H1 (cell line): Measurements from ENCODE around the gene RASGRF1. TPM values are rescaled to one million over a fixed set of nuclear protein-coding genes. Genes with fewer than 3 reads are reported as not detected.

ENCODE experiments used
- CTCF ChIA-PET: fragments of 300-600 bp; sonication (Branson Sonifier 250); formaldehyde crosslinking; loops from one replicate; lab custom pipeline; 2021; ENCODE audit not compliant: partially characterized antibody; lab: Charles Lee
- POLR2A ChIA-PET: fragments of 300-600 bp; sonication (Branson Sonifier 250); formaldehyde crosslinking; loops from one replicate; lab custom pipeline; 2021; ENCODE audit warnings: inconsistent platforms; ENCODE audit not compliant: partially characterized antibody; lab: Charles Lee
- DNase-seq, 2 experiments: peaks; one replicate each; pipeline versions ENCODE4 v3.0.0 to v3.0.0-alpha.2; 2010 to 2022; ENCODE audit warnings: low spot score in 2 of 2, low read depth in 1 of 2, mixed read lengths in 1 of 2
- FAIRE-seq: peaks from 2 replicates; lab custom pipeline; 2011; peaks lifted over from hg19 to GRCh38; lab: Jason Lieb, UNC
- H2AFZ ChIP-seq: 2 replicates; pipeline ENCODE4 v1.8.1; 2012; ENCODE audit warnings: low read length, inconsistent platforms
- H2AK5ac ChIP-seq: 2 replicates; pipeline ENCODE4 v1.6.1; 2013; ENCODE audit warnings: low read depth, low read length
- H2BK120ac ChIP-seq: replicated peaks from 2 replicates; pipeline ENCODE3; 2013; ENCODE audit warnings: low read depth, low read length, inconsistent platforms
- H2BK12ac ChIP-seq: 2 replicates; pipeline ENCODE4 v1.6.1; 2013; ENCODE audit warnings: low read depth, low read length
- H2BK15ac ChIP-seq: 2 replicates; pipeline ENCODE4 v1.6.1; 2013; ENCODE audit warnings: low read length
- H2BK20ac ChIP-seq: 2 replicates; pipeline ENCODE4 v1.6.1; 2013; ENCODE audit warnings: low read length
- H2BK5ac ChIP-seq: 2 replicates; pipeline ENCODE4 v1.6.1; 2013; ENCODE audit warnings: low read depth, low read length
- H3K14ac ChIP-seq: 2 replicates; pipeline ENCODE4 v1.6.1; 2013; ENCODE audit warnings: inconsistent platforms; ENCODE audit not compliant: insufficient read length
- H3K18ac ChIP-seq: 2 replicates; pipeline ENCODE4 v1.6.1; 2013; ENCODE audit warnings: low read length; ENCODE audit errors: extremely low read depth
- H3K23ac ChIP-seq: 2 replicates; pipeline ENCODE4 v1.6.1; 2013; ENCODE audit warnings: inconsistent platforms; ENCODE audit not compliant: insufficient read length
- H3K23me2 ChIP-seq: 2 replicates; pipeline ENCODE4 v1.6.1; 2013; ENCODE audit warnings: low read depth, low read length
- H3K27ac ChIP-seq: 2 replicates; pipeline ENCODE4 v1.6.1; 2011; ENCODE audit warnings: low read depth, low read length, inconsistent platforms
- H3K27me3 ChIP-seq, 4 experiments: replicated peaks in 1 of 4; 1 replicate in 1 of 4; 2 replicates in 3 of 4; pipeline versions ENCODE4 v1.6.1 to v1.8.1; 2011 to 2013; ENCODE audit warnings: low read length in 3 of 4, mild to moderate bottlenecking in 3 of 4, inconsistent platforms in 2 of 4, mixed read lengths in 2 of 4, moderate library complexity in 1 of 4; ENCODE audit not compliant: control insufficient read depth in 3 of 4, insufficient read depth in 3 of 4; ENCODE audit errors: extremely low read depth in 1 of 4
- H3K36me3 ChIP-seq, 4 experiments: 2 replicates each; pipeline versions ENCODE4 v1.6.1 to v1.8.1; 2011 to 2013; ENCODE audit warnings: mild to moderate bottlenecking in 4 of 4, low read length in 3 of 4, moderate library complexity in 2 of 4, control low read depth in 1 of 4, inconsistent platforms in 1 of 4; ENCODE audit not compliant: insufficient read depth in 4 of 4, control insufficient read depth in 2 of 4
- H3K4ac ChIP-seq: replicated peaks from 2 replicates; pipeline ENCODE3; 2013; ENCODE audit warnings: low read length, low read depth, mixed read lengths, inconsistent platforms; ENCODE audit not compliant: insufficient read length
- H3K4me1 ChIP-seq, 4 experiments: replicated peaks in 1 of 4; 1 replicate in 1 of 4; 2 replicates in 3 of 4; pipeline versions ENCODE4 v1.6.1 to v1.8.1; 2011 to 2013; ENCODE audit warnings: low read length in 3 of 4, inconsistent platforms in 2 of 4, mixed read lengths in 1 of 4; ENCODE audit not compliant: insufficient read depth in 4 of 4, control insufficient read depth in 3 of 4
- H3K4me2 ChIP-seq, 2 experiments: 2 replicates each; pipeline versions ENCODE4 v1.6.1 to v1.8.1; 2011 to 2013; ENCODE audit warnings: low read depth in 2 of 2, low read length in 2 of 2, control low read depth in 1 of 2, inconsistent platforms in 1 of 2, mild to moderate bottlenecking in 1 of 2; ENCODE audit not compliant: insufficient read depth in 1 of 2
- H3K4me3 ChIP-seq, 4 experiments: fragments of 200-600, 300-600 bp in 1 of 4; sonication (generic), shearing (Covaris generic), sonication (Bioruptor Twin) in 1 of 4; 2 replicates each; pipeline versions ENCODE4 v1.5.1 to v1.8.1; 2011 to 2016; ENCODE audit warnings: low read length in 4 of 4, low read depth in 3 of 4, control low read depth in 2 of 4, inconsistent platforms in 2 of 4, mild to moderate bottlenecking in 2 of 4, mixed read lengths in 1 of 4, moderate library complexity in 1 of 4; ENCODE audit not compliant: insufficient read depth in 2 of 4; ENCODE audit errors: extremely low read depth in 1 of 4
- H3K56ac ChIP-seq: replicated peaks from 2 replicates; pipeline ENCODE3; 2013; ENCODE audit warnings: low read depth, mild to moderate bottlenecking, mixed read lengths, low read length, inconsistent platforms; ENCODE audit not compliant: insufficient read length
- H3K79me1 ChIP-seq: 2 replicates; pipeline ENCODE4 v1.6.1; 2013; ENCODE audit warnings: low read depth, low read length, control low read depth
- H3K79me2 ChIP-seq, 2 experiments: 2 replicates each; pipeline versions ENCODE4 v1.6.1 to v1.8.1; 2012 to 2013; ENCODE audit warnings: low read length in 2 of 2, mild to moderate bottlenecking in 2 of 2, inconsistent platforms in 1 of 2; ENCODE audit not compliant: insufficient read depth in 2 of 2, control insufficient read depth in 1 of 2
- H3K9ac ChIP-seq, 4 experiments: replicated peaks in 1 of 4; 1 replicate in 1 of 4; 2 replicates in 3 of 4; pipeline versions ENCODE4 v1.6.1 to v1.8.1; 2011 to 2013; ENCODE audit warnings: low read depth in 3 of 4, low read length in 3 of 4, control low read depth in 2 of 4, mild to moderate bottlenecking in 2 of 4, moderate library complexity in 2 of 4, inconsistent platforms in 1 of 4; ENCODE audit errors: extremely low read depth in 1 of 4
- H3K9me3 ChIP-seq, 2 experiments: 2 replicates each; pipeline versions ENCODE4 v1.6.1 to v1.8.1; 2012 to 2013; ENCODE audit warnings: mild to moderate bottlenecking in 2 of 2, moderate library complexity in 2 of 2, control low read depth in 1 of 2, inconsistent platforms in 1 of 2, low read depth in 1 of 2, low read length in 1 of 2, mixed read lengths in 1 of 2; ENCODE audit not compliant: insufficient read depth in 2 of 2
- H4K20me1 ChIP-seq, 2 experiments: replicated peaks in 1 of 2; 2 replicates each; pipeline versions ENCODE3 to v1.8.1; 2011 to 2013; ENCODE audit warnings: inconsistent platforms in 2 of 2, low read length in 2 of 2, mild to moderate bottlenecking in 1 of 2; ENCODE audit not compliant: insufficient read depth in 2 of 2, control insufficient read depth in 1 of 2
- H4K5ac ChIP-seq: 2 replicates; pipeline ENCODE4 v1.6.1; 2013; ENCODE audit warnings: low read length, low read depth, mixed read lengths, inconsistent platforms; ENCODE audit not compliant: insufficient read length
- H4K8ac ChIP-seq: 2 replicates; pipeline ENCODE4 v1.8.0; 2013; ENCODE audit warnings: mild to moderate bottlenecking, moderate library complexity, low read length, inconsistent platforms; ENCODE audit not compliant: insufficient read depth; ENCODE audit errors: extremely low read depth
- H4K91ac ChIP-seq: replicated peaks from 2 replicates; pipeline ENCODE3; 2013; ENCODE audit warnings: low read length, mixed read lengths, inconsistent platforms; ENCODE audit not compliant: insufficient read length
- CBX8 ChIP-seq: fragments of 300-800, 300-1000 bp; sonication (generic); IDR thresholded peaks from 2 replicates; pipeline ENCODE4 v1.7.1; 2016; ENCODE audit warnings: low read depth, low read length, borderline replicate concordance
- JUND ChIP-seq: IDR thresholded peaks from 2 replicates; pipeline ENCODE4 v1.6.1; 2011; ENCODE audit warnings: mild to moderate bottlenecking, improper control_type of control experiment, low read length
- MAFK ChIP-seq: IDR thresholded peaks from 2 replicates; pipeline ENCODE4 v1.6.1; 2012; ENCODE audit warnings: low read depth, mild to moderate bottlenecking, improper control_type of control experiment, low read length
- POLR2AphosphoS5 ChIP-seq: IDR thresholded peaks from 2 replicates; pipeline ENCODE4 v1.6.1; 2011; ENCODE audit warnings: low read depth, low read length
- SIRT6 ChIP-seq: IDR thresholded peaks from one replicate; pipeline ENCODE4 v1.7.1; 2012; ENCODE audit warnings: low read length, inconsistent platforms
- SRF ChIP-seq: IDR thresholded peaks from 2 replicates; pipeline ENCODE4 v1.6.1; 2011; ENCODE audit warnings: mild to moderate bottlenecking, low read depth, low read length, moderate library complexity
- TBP ChIP-seq: IDR thresholded peaks from 2 replicates; pipeline ENCODE4 v1.6.1; 2011; ENCODE audit warnings: low read depth, low read length, improper control_type of control experiment
- WGBS, 2 experiments: shearing (Covaris generic) in 1 of 2; methylation state at CpG; one replicate each; pipeline versions ENCODE4 v1.1.6 to v1.1.7; 2013 to 2015; ENCODE audit warnings: low lambda C conversion rate in 2 of 2, mixed read lengths in 2 of 2, inconsistent platforms in 1 of 2, low coverage in 1 of 2, missing lambda C conversion rate in 1 of 2; ENCODE audit not compliant: insufficient replicate concordance in 2 of 2, insufficient coverage in 1 of 2, insufficient read length in 1 of 2; ENCODE audit errors: extremely low coverage in 1 of 2, missing lambda C conversion rate in 1 of 2; 5-methylcytosine and 5-hydroxymethylcytosine counted together
- polyA plus RNA-seq, 7 experiments: library from polyadenylated mRNA; depleted of rRNA in 3 of 7; stranded (reverse) in 5 of 7; unstranded in 2 of 7; fragments of >200 nt in 5 of 7; fragments of 200-250 nt in 2 of 7; gene quantifications; 1 replicate in 5 of 7; 2 replicates in 1 of 7; 4 replicates in 1 of 7; pipeline versions ENCODE4 v1.2.1 to v1.2.3, GENCODE V29; 2011 to 2013; ENCODE audit warnings: missing spikeins in 2 of 7, mixed read lengths in 2 of 7
- total RNA-seq: library from RNA; stranded (reverse); fragmentation: NEBNext Ultra II Directional; extraction: Animal tissue kit (Norgen Biotek cat#: 25700); gene quantifications from 2 replicates; pipeline ENCODE4 v1.2.1, GENCODE V29; 2021
- TF ChIP-seq, protein P1 (sequence below): IDR thresholded peaks from 2 replicates; pipeline ENCODE4 v1.6.1; 2012; ENCODE audit warnings: inconsistent platforms

Gene RASGRF1
- total and polyA plus RNA-seq, 2 of the 8 experiments (the other 6 are each of a cell fraction or from before 2014, with no cell fraction given), result 0.42 to 0.67 TPM

DNA sequence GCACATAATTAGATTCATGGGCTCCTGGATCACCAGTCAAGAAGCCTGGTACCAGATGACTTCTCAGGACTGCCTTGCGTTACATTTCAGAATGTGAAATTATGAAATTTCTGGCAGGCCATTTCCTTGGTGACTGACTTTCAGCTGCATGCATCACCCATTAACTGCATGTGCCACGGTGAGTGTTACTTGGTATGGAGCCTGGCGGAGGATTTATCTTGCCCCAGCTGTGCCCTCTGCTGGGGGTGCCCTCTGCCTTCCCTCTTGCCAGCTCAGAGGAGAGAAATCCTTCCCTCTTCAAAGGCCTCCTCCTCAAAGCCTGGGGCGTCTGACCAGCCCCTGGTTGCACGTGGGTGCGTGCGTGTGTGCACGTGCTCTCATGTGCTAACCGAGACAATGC is 88.0 kb downstream of the RASGRF1 start:
- ChIA-PET CTCF (interaction anchor here (0.7 to 7.1 kb wide), 6 partner anchors 23 to 183 kb away, joined by 3 to 171 read pairs (median 3); partner anchors contain the start of gene CTSH), POLR2A (no interaction called here)
- Histone ChIP-seq H3K56ac (no peak overlapping the region), H3K4me2 (no peak overlapping the region), H4K91ac (no peak overlapping the region), H3K18ac (no peak overlapping the region), H3K23ac (no peak overlapping the region), H3K27ac (no peak overlapping the region), H2BK5ac (no peak overlapping the region), H3K79me1 (no peaks in the 10 kb centered on the region), H4K20me1 (no peaks in the 10 kb centered on the region), H3K14ac (no peak overlapping the region), H2AFZ (no peak overlapping the region), H3K79me2 (no peaks in the 10 kb centered on the region), H2BK15ac (no peak overlapping the region), H2BK120ac (no peak overlapping the region), H3K27me3 (no peaks in the 10 kb centered on the region; a peak in 2 of 7 replicates), H2AK5ac (no peak overlapping the region), H3K9me3 (no peaks in the 10 kb centered on the region), H2BK12ac (no peak overlapping the region), H3K36me3 (no peaks in the 10 kb centered on the region), H3K4me1 (peaks cover 0 to 10% (median under 1%) of the 10 kb centered on the region in 4 experiments; a peak in 4 of 7 replicates), H3K9ac (no peak overlapping the region), H3K4ac (peak overlapping the region; percentile 36), H3K4me3 (no peak overlapping the region), H3K23me2 (no peaks in the 10 kb centered on the region), H2BK20ac (no peak overlapping the region), H4K5ac (no peak overlapping the region), H4K8ac (no peak overlapping the region)
- no peak for FAIRE-seq
- DNase-seq, result no peak
- WGBS, 2 experiments, result 92% methylated on average over 9 of the region's 9 CpGs; no CpG with 5 or more reads in 1 of the 2 experiments
- no peak for TF ChIP-seq JUND
- TF ChIP-seq CBX8, result no peak
- TF ChIP-seq MAFK, result no peak
- TF ChIP-seq SRF, result no peak
- no peak for TF ChIP-seq POLR2AphosphoS5
- no peak for TF ChIP-seq TBP
- no peak for TF ChIP-seq SIRT6
- TF ChIP-seq, protein P1, sequence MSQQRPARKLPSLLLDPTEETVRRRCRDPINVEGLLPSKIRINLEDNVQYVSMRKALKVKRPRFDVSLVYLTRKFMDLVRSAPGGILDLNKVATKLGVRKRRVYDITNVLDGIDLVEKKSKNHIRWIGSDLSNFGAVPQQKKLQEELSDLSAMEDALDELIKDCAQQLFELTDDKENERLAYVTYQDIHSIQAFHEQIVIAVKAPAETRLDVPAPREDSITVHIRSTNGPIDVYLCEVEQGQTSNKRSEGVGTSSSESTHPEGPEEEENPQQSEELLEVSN, result no peak
